Measurements from ENCODE around the gene SEC16A.

DNA sequence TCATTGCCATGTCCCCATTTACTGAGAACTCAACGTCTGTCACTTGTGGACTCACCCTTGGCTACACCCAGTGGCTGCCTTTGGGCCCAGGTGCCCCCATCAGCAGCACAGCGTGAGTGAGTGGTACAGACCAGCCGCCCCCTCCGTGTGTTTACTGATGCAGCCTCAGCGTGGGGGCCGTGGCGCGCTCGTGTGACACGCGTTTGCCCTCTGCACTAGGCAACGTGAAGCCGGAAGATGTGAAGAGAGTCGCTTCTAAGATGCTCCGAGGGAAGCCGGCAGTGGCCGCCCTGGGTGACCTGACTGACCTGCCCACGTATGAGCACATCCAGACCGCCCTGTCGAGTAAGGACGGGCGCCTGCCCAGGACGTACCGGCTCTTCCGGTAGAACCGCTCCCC, 60.0 kb downstream of the SEC16A start:
- TF ChIP-seq POLR2A (IDR thresholded peaks at IDR 0.05; ENCODE audit: low read length), result no peak
- no peak for TF ChIP-seq GATA1 (IDR thresholded peaks at IDR 0.05; ENCODE audit: low read depth, low read length)
